AG04450 (cell line): ENCODE data around the gene CD200. TPM values are rescaled to one million over a fixed set of nuclear protein-coding genes. Genes with fewer than 3 reads are reported as not detected.

Experiments
- CTCF ChIA-PET: fragments of 300-600, 350-600 bp; formaldehyde crosslinking; extraction: SDS; loops from one replicate; lab custom pipeline; 2022; ENCODE audit warnings: antibody characterized with exemption, inconsistent platforms; lab: Charles Lee
- POLR2A ChIA-PET: fragments of 350-600 bp; formaldehyde crosslinking; extraction: SDS; loops from one replicate; lab custom pipeline; 2021; ENCODE audit warnings: antibody characterized with exemption, inconsistent platforms; lab: Yijun Ruan, JAX
- DNase-seq: peaks from one replicate; pipeline ENCODE4 v3.0.0-alpha.2; 2011; ENCODE audit warnings: low read depth, low spot score
- H3K27ac ChIP-seq: one replicate; pipeline ENCODE4 v1.5.1; 2012; ENCODE audit warnings: low read depth, low read length, control low read depth
- H3K27me3 ChIP-seq: one replicate; pipeline ENCODE4 v1.6.0; 2012; ENCODE audit warnings: low read length; ENCODE audit not compliant: control insufficient read depth, insufficient read depth
- H3K4me3 ChIP-seq: 2 replicates; pipeline ENCODE4 v1.5.1; 2011; ENCODE audit warnings: mild to moderate bottlenecking, low read depth, low read length, control low read depth
- H3K9me3 ChIP-seq: 2 replicates; pipeline ENCODE4 v1.5.1; 2012; ENCODE audit warnings: low read length; ENCODE audit not compliant: control insufficient read depth, insufficient read depth
- polyA plus RNA-seq: library from polyadenylated mRNA; depleted of rRNA; stranded (reverse); fragments of >200 nt; gene quantifications from 2 replicates; pipeline ENCODE4 v1.2.3, GENCODE V29; 2011
- TF ChIP-seq, protein P1 (sequence below): IDR thresholded peaks from 2 replicates; pipeline ENCODE4 v1.5.1; 2011; ENCODE audit warnings: low read depth, low read length, control low read depth, inconsistent platforms

The CD200 gene
- polyA plus RNA-seq, 1 experiment, result 3.4 TPM

DNA sequence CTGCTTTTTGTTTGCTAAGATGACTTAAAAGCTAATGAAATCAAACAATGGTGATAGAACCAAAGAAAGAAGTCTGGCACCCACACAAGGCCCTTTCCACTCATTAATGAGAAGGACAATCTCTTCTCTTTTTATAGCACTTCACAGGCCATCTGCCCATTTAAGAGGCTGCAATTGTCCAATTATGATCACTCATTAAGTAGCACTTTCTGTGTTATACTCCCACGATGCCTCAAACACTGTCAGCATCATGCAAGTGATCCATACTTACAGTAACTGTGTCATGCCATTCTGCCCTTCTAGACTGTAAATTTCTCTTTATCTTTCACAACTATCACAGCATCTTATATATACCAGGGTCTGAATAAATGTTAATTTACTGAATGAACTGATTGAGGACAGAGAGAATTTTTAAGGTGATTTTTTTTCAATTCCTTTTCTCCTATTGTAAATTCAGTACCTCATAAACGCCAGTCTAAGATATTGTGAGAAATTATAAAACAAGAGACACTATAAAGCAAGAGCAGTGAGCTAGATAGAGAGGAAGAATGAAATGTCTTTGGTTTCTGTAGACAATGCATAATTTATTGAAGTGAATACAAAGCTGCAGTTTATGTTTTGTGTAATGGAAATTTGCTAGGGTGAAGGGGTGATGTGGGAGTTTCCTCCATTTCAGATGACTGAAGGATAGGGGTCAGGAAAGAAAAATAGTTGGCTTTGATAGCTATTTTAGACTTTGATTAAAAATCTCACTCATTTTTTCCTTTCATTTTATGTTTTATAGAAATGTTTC lies 17.3 kb downstream of the CD200 start:
- ChIA-PET CTCF (no interaction called here), POLR2A (no interaction called here)
- TF ChIP-seq, protein P1, sequence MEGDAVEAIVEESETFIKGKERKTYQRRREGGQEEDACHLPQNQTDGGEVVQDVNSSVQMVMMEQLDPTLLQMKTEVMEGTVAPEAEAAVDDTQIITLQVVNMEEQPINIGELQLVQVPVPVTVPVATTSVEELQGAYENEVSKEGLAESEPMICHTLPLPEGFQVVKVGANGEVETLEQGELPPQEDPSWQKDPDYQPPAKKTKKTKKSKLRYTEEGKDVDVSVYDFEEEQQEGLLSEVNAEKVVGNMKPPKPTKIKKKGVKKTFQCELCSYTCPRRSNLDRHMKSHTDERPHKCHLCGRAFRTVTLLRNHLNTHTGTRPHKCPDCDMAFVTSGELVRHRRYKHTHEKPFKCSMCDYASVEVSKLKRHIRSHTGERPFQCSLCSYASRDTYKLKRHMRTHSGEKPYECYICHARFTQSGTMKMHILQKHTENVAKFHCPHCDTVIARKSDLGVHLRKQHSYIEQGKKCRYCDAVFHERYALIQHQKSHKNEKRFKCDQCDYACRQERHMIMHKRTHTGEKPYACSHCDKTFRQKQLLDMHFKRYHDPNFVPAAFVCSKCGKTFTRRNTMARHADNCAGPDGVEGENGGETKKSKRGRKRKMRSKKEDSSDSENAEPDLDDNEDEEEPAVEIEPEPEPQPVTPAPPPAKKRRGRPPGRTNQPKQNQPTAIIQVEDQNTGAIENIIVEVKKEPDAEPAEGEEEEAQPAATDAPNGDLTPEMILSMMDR, result no peak
- Histone ChIP-seq H3K27ac (no peak overlapping the region), H3K27me3 (no peaks in the 10 kb centered on the region), H3K4me3 (no peak overlapping the region), H3K9me3 (no peaks in the 10 kb centered on the region)
- DNase-seq, result no peak

DNA sequence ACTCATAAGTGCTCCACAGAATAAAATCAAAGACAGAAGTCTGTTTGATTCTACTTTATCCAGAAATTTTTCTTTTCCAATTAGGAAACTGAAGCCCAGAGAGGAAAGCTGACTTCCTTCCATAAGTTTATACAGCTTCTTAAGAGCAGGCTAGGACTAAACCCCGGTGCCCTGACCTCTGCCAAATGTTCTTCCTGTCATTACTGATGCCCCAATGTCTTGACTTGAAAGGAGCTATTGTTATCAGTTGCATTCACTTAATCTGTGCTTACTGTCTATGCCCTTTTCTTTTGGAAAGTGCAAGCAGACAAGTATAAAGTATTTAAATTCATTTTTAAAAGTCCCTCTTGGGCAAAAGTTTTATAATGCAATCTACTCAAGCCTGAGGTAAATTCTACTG lies 18.1 kb downstream of the CD200 start:
- CTCF ChIA-PET, result no interaction called here
- TF ChIP-seq, protein P1, result no peak
- Histone ChIP-seq H3K4me3 (no peak overlapping the region), H3K27me3 (no peaks in the 10 kb centered on the region), H3K9me3 (no peaks in the 10 kb centered on the region), H3K27ac (no peak overlapping the region)
- POLR2A ChIA-PET, result interaction anchor here (0.6 kb wide), 1 partner anchor 18 kb away, joined by 3 read pairs; the partner anchor contains the start of gene CD200
- no peak for DNase-seq

DNA sequence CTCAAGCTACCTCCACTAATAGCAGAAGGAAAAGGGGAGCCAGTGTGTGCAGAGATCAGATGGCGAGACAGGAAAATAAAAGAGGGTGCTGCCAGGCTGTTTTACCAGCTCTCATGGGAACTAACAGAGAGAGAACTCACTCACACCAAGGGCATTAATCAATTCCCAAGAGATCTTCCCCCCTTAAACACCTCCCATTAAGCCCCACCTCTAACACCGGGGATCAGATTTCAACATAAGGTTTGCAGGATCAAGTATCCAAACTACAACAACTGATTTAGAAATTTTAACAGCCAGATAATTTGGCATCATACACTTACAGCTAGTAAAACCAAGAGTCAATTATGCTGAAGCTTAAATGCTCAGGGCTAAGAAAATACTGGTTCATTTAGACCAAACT lies 18.9 kb downstream of the CD200 start:
- no peaks in the 10 kb centered on the region for H3K9me3 ChIP-seq
- ChIA-PET CTCF (no interaction called here), POLR2A (no interaction called here)
- H3K27me3 ChIP-seq, result no peaks in the 10 kb centered on the region
- TF ChIP-seq, protein P1, result no peak
- H3K4me3 ChIP-seq, result no peak overlapping the region
- DNase-seq, result no peak
- no peak overlapping the region for H3K27ac ChIP-seq

DNA sequence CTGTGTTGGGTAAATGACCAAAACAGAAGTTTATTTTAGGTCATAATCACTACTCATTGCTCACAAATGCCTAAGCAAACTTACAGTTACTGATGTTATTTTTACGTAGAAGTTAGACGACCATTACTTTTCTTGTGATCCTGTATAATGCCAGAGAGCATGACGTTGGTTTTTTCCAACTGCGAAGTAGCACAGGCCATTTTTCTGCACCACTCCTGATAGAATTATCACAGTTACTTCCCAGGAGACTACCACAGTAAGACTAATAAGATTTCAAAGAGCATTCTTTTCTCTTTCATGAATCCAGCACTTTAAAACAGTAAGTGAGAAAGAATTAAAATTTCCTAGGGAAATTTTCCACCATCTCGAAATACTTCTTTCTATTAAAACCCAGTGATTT lies 19.8 kb downstream of the CD200 start:
- no peak for DNase-seq
- H3K27ac ChIP-seq, result no peak overlapping the region
- no peaks in the 10 kb centered on the region for H3K9me3 ChIP-seq
- ChIA-PET CTCF (interaction anchor here (0.9 to 1.0 kb wide), 2 partner anchors 7 to 60 kb away, joined by 3 read pairs; no protein-coding TSS in a partner anchor), POLR2A (no interaction called here)
- no peak overlapping the region for H3K4me3 ChIP-seq
- TF ChIP-seq, protein P1, result no peak
- H3K27me3 ChIP-seq, result no peaks in the 10 kb centered on the region

DNA sequence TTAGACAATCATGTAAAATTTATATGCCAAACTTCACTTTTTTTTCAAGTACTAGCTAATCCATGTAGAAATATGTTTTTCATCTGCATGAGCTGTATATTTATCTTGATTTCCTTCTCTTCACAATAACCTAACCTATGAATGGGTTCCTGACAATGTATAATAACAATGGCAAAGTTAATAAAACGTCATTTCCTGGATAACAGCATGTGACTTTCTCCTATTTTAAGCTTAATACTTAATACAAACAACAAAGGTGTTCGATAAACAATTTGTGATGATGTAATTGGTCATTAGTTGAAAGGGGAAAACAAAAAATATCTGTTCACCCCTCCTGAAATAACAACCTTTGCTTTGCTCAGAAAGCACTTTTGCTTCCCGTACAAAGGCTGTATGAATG lies 20.4 kb downstream of the CD200 start:
- TF ChIP-seq, protein P1, result no peak
- no peak overlapping the region for H3K27ac ChIP-seq
- POLR2A ChIA-PET, result no interaction called here
- no peaks in the 10 kb centered on the region for H3K27me3 ChIP-seq
- H3K9me3 ChIP-seq, result no peaks in the 10 kb centered on the region
- no peak for DNase-seq
- CTCF ChIA-PET, result interaction anchor here (0.9 to 1.0 kb wide), 2 partner anchors 8 to 61 kb away, joined by 3 read pairs; no protein-coding TSS in a partner anchor
- no peak overlapping the region for H3K4me3 ChIP-seq
